HepG2 (cell line): ENCODE measurements around the gene TRMT112. TPM values are rescaled to one million over a fixed set of nuclear protein-coding genes. Genes with fewer than 3 reads are reported as not detected.

Experiments
- AHR ChIP-seq: IDR thresholded peaks from 2 replicates; pipeline ENCODE4 v1.6.1; 2018; ENCODE audit warnings: missing genetic modification reagents, missing compliant biosample characterization
- BCL6 ChIP-seq: IDR thresholded peaks from 2 replicates; pipeline ENCODE4 v1.6.1; 2016; ENCODE audit warnings: missing genetic modification reagents, missing compliant biosample characterization
- CREB1 ChIP-seq, 2 experiments: fragments of 450-650 bp in 1 of 2; IDR thresholded peaks; 2 replicates each; pipeline ENCODE4 v1.6.1; 2016 to 2017; ENCODE audit warnings: control low read depth in 1 of 2, mild to moderate bottlenecking in 1 of 2, missing compliant biosample characterization in 1 of 2, missing genetic modification characterization in 1 of 2
- ELF4 ChIP-seq: sonication (generic); formaldehyde crosslinking; IDR thresholded peaks from 2 replicates; pipeline ENCODE4 v1.5.0; 2020; ENCODE audit warnings: missing genetic modification reagents, mild to moderate bottlenecking, moderate library complexity, borderline replicate concordance
- FOXJ3 ChIP-seq: sonication (generic); formaldehyde crosslinking; IDR thresholded peaks from 2 replicates; pipeline ENCODE4 v1.4.0; 2020; ENCODE audit warnings: missing genetic modification reagents, mild to moderate bottlenecking, borderline replicate concordance
- HIC2 ChIP-seq: sonication (generic); formaldehyde crosslinking; IDR thresholded peaks from 2 replicates; pipeline ENCODE4 v1.9.0; 2022; ENCODE audit warnings: low read depth, missing genetic modification reagents
- HNF4A ChIP-seq: sonication (generic); formaldehyde crosslinking; IDR thresholded peaks from 2 replicates; pipeline ENCODE4 v1.4.0; 2020; ENCODE audit warnings: missing genetic modification reagents
- ISL2 ChIP-seq: sonication (generic); formaldehyde crosslinking; IDR thresholded peaks from 2 replicates; pipeline ENCODE4 v1.5.0; 2020; ENCODE audit warnings: missing genetic modification reagents
- KDM5B ChIP-seq: sonication (generic); formaldehyde crosslinking; IDR thresholded peaks from 2 replicates; pipeline ENCODE4 v1.4.0; 2020; ENCODE audit warnings: missing genetic modification reagents, mild to moderate bottlenecking, borderline replicate concordance
- MAFG ChIP-seq: sonication (generic); formaldehyde crosslinking; IDR thresholded peaks from 2 replicates; pipeline ENCODE4 v1.5.1; 2020; ENCODE audit warnings: mild to moderate bottlenecking, missing genetic modification reagents
- NCOR1 ChIP-seq: fragments of 200-600 bp; sonication (generic); IDR thresholded peaks from 2 replicates; pipeline ENCODE4 v1.7.0; 2017; ENCODE audit warnings: antibody characterized with exemption, low read length, borderline replicate concordance
- NFKB2 ChIP-seq: sonication (generic); formaldehyde crosslinking; IDR thresholded peaks from 2 replicates; pipeline ENCODE4 v1.4.0; 2020; ENCODE audit warnings: missing genetic modification reagents, borderline replicate concordance
- NR2F1 ChIP-seq, 2 experiments: fragments of 450-650 bp in 1 of 2; formaldehyde crosslinking in 1 of 2; IDR thresholded peaks; 2 replicates each; pipeline versions ENCODE4 v1.5.0 to v1.6.1; 2016 to 2020; ENCODE audit warnings: mild to moderate bottlenecking in 1 of 2, missing compliant biosample characterization in 1 of 2, missing genetic modification reagents in 1 of 2, moderate library complexity in 1 of 2
- REL ChIP-seq: sonication (generic); formaldehyde crosslinking; conservative IDR thresholded peaks from 2 replicates; pipeline ENCODE4 v1.8.0; 2022; ENCODE audit warnings: mild to moderate bottlenecking, missing genetic modification reagents, moderate library complexity
- SP4 ChIP-seq: sonication (generic); formaldehyde crosslinking; IDR thresholded peaks from 2 replicates; pipeline ENCODE4 v1.8.1; 2023; ENCODE audit warnings: mild to moderate bottlenecking, missing genetic modification reagents
- SYNCRIP ChIP-seq: fragments of 200-400 bp; formaldehyde crosslinking; IDR thresholded peaks from 2 replicates; pipeline ENCODE4 v1.6.1; 2018; ENCODE audit warnings: mild to moderate bottlenecking, low read depth, low read length; ENCODE audit not compliant: insufficient read depth
- TP53 ChIP-seq: sonication (generic); formaldehyde crosslinking; conservative IDR thresholded peaks from 2 replicates; pipeline ENCODE4 v1.4.0; 2020; ENCODE audit warnings: missing genetic modification reagents
- ZFX ChIP-seq: sonication (generic); formaldehyde crosslinking; IDR thresholded peaks from 2 replicates; pipeline ENCODE4 v1.4.0; 2020; ENCODE audit warnings: mild to moderate bottlenecking, low read depth, missing genetic modification reagents, moderate library complexity
- ZMAT5 ChIP-seq: sonication (generic); formaldehyde crosslinking; IDR thresholded peaks from 2 replicates; pipeline ENCODE4 v1.5.0; 2020; ENCODE audit warnings: mild to moderate bottlenecking, low read depth, missing genetic modification reagents, borderline replicate concordance
- ZNF124 ChIP-seq: sonication (generic); formaldehyde crosslinking; IDR thresholded peaks from 2 replicates; pipeline ENCODE4 v1.4.0; 2020; ENCODE audit warnings: missing genetic modification reagents
- ZNF263 ChIP-seq: sonication (generic); formaldehyde crosslinking; IDR thresholded peaks from 2 replicates; pipeline ENCODE4 v1.4.0; 2020; ENCODE audit warnings: missing genetic modification reagents
- ZNF280D ChIP-seq: sonication (generic); formaldehyde crosslinking; IDR thresholded peaks from 2 replicates; pipeline ENCODE4 v1.5.1; 2020; ENCODE audit warnings: mild to moderate bottlenecking, missing genetic modification reagents
- ZNF430 ChIP-seq: sonication (generic); formaldehyde crosslinking; IDR thresholded peaks from 2 replicates; pipeline ENCODE4 v1.9.0; 2021; ENCODE audit warnings: mild to moderate bottlenecking, missing genetic modification reagents
- ZNF563 ChIP-seq: sonication (generic); formaldehyde crosslinking; IDR thresholded peaks from 2 replicates; pipeline ENCODE4 v1.8.0; 2022; ENCODE audit warnings: mild to moderate bottlenecking, moderate library complexity, missing genetic modification reagents
- ZNF572 ChIP-seq: sonication (generic); formaldehyde crosslinking; IDR thresholded peaks from 2 replicates; pipeline ENCODE4 v1.5.1; 2020; ENCODE audit warnings: mild to moderate bottlenecking, missing genetic modification reagents
- ZNF672 ChIP-seq: sonication (generic); formaldehyde crosslinking; IDR thresholded peaks from 2 replicates; pipeline ENCODE4 v1.8.1; 2022; ENCODE audit warnings: missing genetic modification reagents
- polyA plus RNA-seq, 8 experiments: library from polyadenylated mRNA; depleted of rRNA in 3 of 8; stranded (reverse) in 7 of 8; unstranded in 1 of 8; fragments of >200 nt; fragmentation: Illumina TruSeq in 4 of 8; extraction: Trizol in 4 of 8; gene quantifications; 2 replicates each; pipeline versions ENCODE4 v1.2.1 to v1.2.3, GENCODE V29; 2011 to 2016; ENCODE audit warnings: low read depth in 4 of 8, missing spikeins in 1 of 8, mixed read lengths in 1 of 8; ENCODE audit not compliant: insufficient read depth in 1 of 8
- total RNA-seq, 5 experiments: library from RNA; depleted of rRNA; stranded (reverse); fragments of >200 nt; fragmentation: Illumina TruSeq; extraction: Trizol; gene quantifications; 2 replicates each; pipeline ENCODE4 v1.2.3, GENCODE V29; 2016; ENCODE audit warnings: low read depth in 1 of 5

TRMT112 gene
- total and polyA plus RNA-seq, 2 of the 13 experiments (the other 11 are each of a cell fraction or from before 2014, with no cell fraction given) = 186 to 409 TPM

- TF ChIP-seq ZNF280D (no peak; the same call in none of the 2 replicates), REL (peak; percentile 68), ISL2 (CRISPR knock-in tag) (peak; percentile 29), TP53 (CRISPR knock-in tag) (no peak; the same call in 1 of the 2 replicates), NFKB2 (CRISPR knock-in tag) (no peak), KDM5B (no peak; the same call in 1 of the 2 replicates), NCOR1 (peak; percentile 67; the same call in 1 of the 2 replicates), ZNF572 (peak; percentile 19; the same call in 1 of the 2 replicates), AHR (no peak; the same call in 1 of the 2 replicates), NR2F1 (CRISPR knock-in tag; IDR thresholded peaks at IDR 0.05) (0 out of 4 replicates have a peak, but pooled peaks of 1 of the 2 experiments have one; percentile 3), ZNF124 (CRISPR knock-in tag) (no peak; the same call in none of the 2 replicates), SYNCRIP (no peak), HIC2 (CRISPR knock-in tag) (no peak), ZMAT5 (CRISPR knock-in tag) (no peak), SP4 (CRISPR knock-in tag) (peak; percentile 95), ZNF672 (no peak), ZNF563 (no peak; the same call in 1 of the 2 replicates), BCL6 (CRISPR knock-in tag) (no peak; the same call in 1 of the 2 replicates), FOXJ3 (CRISPR knock-in tag) (peak; percentile 66; the same call in 1 of the 2 replicates), HNF4A (CRISPR knock-in tag) (peak; percentile 82; the same call in 1 of the 2 replicates), CREB1 (IDR thresholded peaks at IDR 0.05) (peak; percentile 70), CREB1 (CRISPR knock-in tag; IDR thresholded peaks at IDR 0.05) (peak; percentile 93), ELF4 (CRISPR knock-in tag) (peak; percentile 99), MAFG (CRISPR knock-in tag) (no peak), ZNF430 (no peak), ZNF263 (CRISPR knock-in tag) (no peak), ZFX (CRISPR knock-in tag) (peak; percentile 91; the same call in 1 of the 2 replicates)
Observed at GRCh38 chr11:64269540-64270220, 47.7 kb downstream of the TRMT112 start (continued).
